ENCODE measurements around the gene CFAP58. TPM values are rescaled to one million over a fixed set of nuclear protein-coding genes. Genes with fewer than 3 reads are reported as not detected.

CFAP58 gene
- total and polyA plus RNA-seq, 2 of the 13 experiments (the other 11 are each of a cell fraction or from before 2014, with no cell fraction given), result 0.03 TPM; not detected in 1

DNA sequence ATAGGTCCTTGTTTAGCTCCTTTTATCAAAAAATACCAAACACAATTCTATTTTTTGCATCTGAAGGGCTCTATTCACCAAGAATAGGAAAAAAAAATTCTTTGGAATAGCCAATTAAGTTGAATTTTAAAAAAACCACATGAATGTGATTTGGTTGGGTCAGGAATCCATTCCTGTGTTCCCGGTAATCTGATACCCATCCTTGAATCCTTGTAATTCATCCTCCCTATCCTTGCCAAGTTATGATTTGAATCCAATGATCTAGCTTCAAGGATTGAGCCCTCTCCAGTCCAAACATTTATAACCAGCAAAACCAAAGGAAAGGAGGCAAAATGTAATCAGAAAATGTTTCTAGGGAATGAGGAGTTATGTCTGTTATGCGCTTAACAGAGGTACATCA lies 86.6 kb downstream of the CFAP58 start:
- CTCF ChIA-PET (ENCODE audit: low intra/inter-chr PET ratio, low total read pairs), result no interaction called here

DNA sequence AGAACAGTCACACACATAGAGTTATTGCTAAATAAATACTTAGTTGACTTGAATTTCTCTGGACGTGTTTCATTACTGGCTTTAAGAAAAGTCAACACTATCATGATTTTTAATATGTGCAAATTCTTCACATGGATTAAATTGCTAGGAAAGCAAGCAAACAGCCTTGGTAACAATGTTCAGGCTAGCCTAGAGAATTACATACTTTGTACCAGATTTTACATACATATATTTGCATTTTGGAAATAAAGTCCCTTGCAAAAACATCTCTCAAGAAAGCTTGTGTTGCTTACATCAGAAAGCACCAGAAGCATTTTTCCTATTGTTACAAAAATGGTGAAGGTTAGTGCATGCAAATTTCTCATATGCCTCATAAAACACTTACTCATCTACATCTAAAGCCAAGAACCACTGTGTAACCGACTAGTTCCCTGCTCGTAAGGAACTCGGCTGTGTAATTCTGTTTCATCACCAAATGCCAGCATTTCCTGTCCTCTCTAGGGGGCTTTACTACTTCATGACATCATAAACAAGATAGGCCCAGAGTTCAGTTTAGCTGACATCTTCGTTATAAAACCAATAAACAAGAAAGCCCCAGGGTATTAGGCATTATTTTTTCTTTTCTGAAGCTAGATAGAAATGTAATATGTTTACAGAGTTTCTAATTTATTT lies 87.8 kb downstream of the CFAP58 start:
- no TSS peak for BruUV-seq (replicated peaks)
- no peak overlapping the region for H3K27ac ChIP-seq (ENCODE audit: extremely low read length, insufficient read depth, low read length)
- H3K27me3 ChIP-seq (ENCODE audit: control insufficient read depth in 1 of 2, insufficient read depth in 2 of 2, low read length in 2 of 2), result peaks cover 0 to 1% of the 10 kb centered on the region in 2 experiments; a peak in 1 of 5 replicates
- TF ChIP-seq ZFP82 (CRISPR knock-in tag; IDR thresholded peaks at IDR 0.05; ENCODE audit: borderline replicate concordance) (no peak), PITX1 (CRISPR knock-in tag; IDR thresholded peaks at IDR 0.05) (no peak), FOXA1 (IDR thresholded peaks at IDR 0.05) (no peak), FOXA1 (CRISPR knock-in tag; IDR thresholded peaks at IDR 0.05) (no peak), AGO2 (optimal IDR thresholded peaks at IDR 0.05; ENCODE audit: low read depth, low read length) (no peak), FOXP1 (IDR thresholded peaks at IDR 0.05) (no peak), FOXP1 (CRISPR knock-in tag; IDR thresholded peaks at IDR 0.05) (no peak), ZMYM4 (CRISPR knock-in tag; IDR thresholded peaks at IDR 0.05) (no peak)
- TF ChIP-seq, protein P1, sequence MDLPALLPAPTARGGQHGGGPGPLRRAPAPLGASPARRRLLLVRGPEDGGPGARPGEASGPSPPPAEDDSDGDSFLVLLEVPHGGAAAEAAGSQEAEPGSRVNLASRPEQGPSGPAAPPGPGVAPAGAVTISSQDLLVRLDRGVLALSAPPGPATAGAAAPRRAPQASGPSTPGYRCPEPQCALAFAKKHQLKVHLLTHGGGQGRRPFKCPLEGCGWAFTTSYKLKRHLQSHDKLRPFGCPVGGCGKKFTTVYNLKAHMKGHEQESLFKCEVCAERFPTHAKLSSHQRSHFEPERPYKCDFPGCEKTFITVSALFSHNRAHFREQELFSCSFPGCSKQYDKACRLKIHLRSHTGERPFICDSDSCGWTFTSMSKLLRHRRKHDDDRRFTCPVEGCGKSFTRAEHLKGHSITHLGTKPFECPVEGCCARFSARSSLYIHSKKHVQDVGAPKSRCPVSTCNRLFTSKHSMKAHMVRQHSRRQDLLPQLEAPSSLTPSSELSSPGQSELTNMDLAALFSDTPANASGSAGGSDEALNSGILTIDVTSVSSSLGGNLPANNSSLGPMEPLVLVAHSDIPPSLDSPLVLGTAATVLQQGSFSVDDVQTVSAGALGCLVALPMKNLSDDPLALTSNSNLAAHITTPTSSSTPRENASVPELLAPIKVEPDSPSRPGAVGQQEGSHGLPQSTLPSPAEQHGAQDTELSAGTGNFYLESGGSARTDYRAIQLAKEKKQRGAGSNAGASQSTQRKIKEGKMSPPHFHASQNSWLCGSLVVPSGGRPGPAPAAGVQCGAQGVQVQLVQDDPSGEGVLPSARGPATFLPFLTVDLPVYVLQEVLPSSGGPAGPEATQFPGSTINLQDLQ (CRISPR knock-in tag; IDR thresholded peaks at IDR 0.05), result no peak
- ChIA-PET CTCF (ENCODE audit: low intra/inter-chr PET ratio, low total read pairs) (no interaction called here), POLR2A (no interaction called here)
- H3K4me2 ChIP-seq (ENCODE audit: low read depth, low read length), result no peak overlapping the region
- H3K9ac ChIP-seq (ENCODE audit: insufficient read depth, low read depth, low read length), result no peak overlapping the region
- 3% methylated on average over 5 of the region's 5 CpGs for WGBS (ENCODE audit: low lambda C conversion rate)
- in situ Hi-C loops (cut with HindIII; ENCODE audit: extremely low pct_ligation_motif_present, low pct_unique_long_range_greater_than_20kb) (no loop called here), intact Hi-C loops (cut with micrococcal nuclease; ENCODE audit: unreplicated experiment) (no loop called here)
- no peak overlapping the region for H3K4me3 ChIP-seq (replicated peaks in 1 of 3; ENCODE audit: insufficient read depth in 1 of 3, low read depth in 2 of 3, low read length in 3 of 3)
- H2AFZ ChIP-seq (ENCODE audit: low read length), result no peak overlapping the region
- no peaks in the 10 kb centered on the region for H3K36me3 ChIP-seq (replicated peaks in 1 of 2; ENCODE audit: control insufficient read depth in 1 of 2, insufficient read depth in 2 of 2, low read length in 2 of 2)
- DNase-seq (ENCODE audit: low spot score) (no peak), FAIRE-seq (no peak), ATAC-seq (no peak)
- no peaks in the 10 kb centered on the region for H3K4me1 ChIP-seq (ENCODE audit: insufficient read depth, low read length)
- no peaks in the 10 kb centered on the region for H3K79me2 ChIP-seq (ENCODE audit: insufficient read depth, low read length)
- H4K20me1 ChIP-seq (ENCODE audit: insufficient read depth, low read length), result no peaks in the 10 kb centered on the region
- no peaks in the 10 kb centered on the region for H3K9me3 ChIP-seq (ENCODE audit: low read length)

More for the DNA sequence above, 86.6 kb downstream of the CFAP58 start:
- WGBS (ENCODE audit: low lambda C conversion rate), result 51% methylated on average over 2 of the region's 2 CpGs
- DNase-seq (ENCODE audit: low spot score), result no peak
- BruUV-seq (replicated peaks), result no TSS peak
- Histone ChIP-seq H3K4me3 (replicated peaks in 1 of 3; ENCODE audit: insufficient read depth in 1 of 3, low read depth in 2 of 3, low read length in 3 of 3) (no peak overlapping the region), H3K27me3 (ENCODE audit: control insufficient read depth in 1 of 2, insufficient read depth in 2 of 2, low read length in 2 of 2) (peaks cover 0 to 4% of the 10 kb centered on the region in 2 experiments; a peak in 2 of 5 replicates), H3K36me3 (replicated peaks in 1 of 2; ENCODE audit: control insufficient read depth in 1 of 2, insufficient read depth in 2 of 2, low read length in 2 of 2) (no peaks in the 10 kb centered on the region), H2AFZ (ENCODE audit: low read length) (no peak overlapping the region), H3K27ac (ENCODE audit: extremely low read length, insufficient read depth, low read length) (no peak overlapping the region), H3K4me2 (ENCODE audit: low read depth, low read length) (no peak overlapping the region), H3K9me3 (ENCODE audit: low read length) (no peaks in the 10 kb centered on the region), H4K20me1 (ENCODE audit: insufficient read depth, low read length) (no peaks in the 10 kb centered on the region), H3K79me2 (ENCODE audit: insufficient read depth, low read length) (no peaks in the 10 kb centered on the region), H3K9ac (ENCODE audit: insufficient read depth, low read depth, low read length) (no peak overlapping the region), H3K4me1 (ENCODE audit: insufficient read depth, low read length) (no peaks in the 10 kb centered on the region)
- in situ Hi-C loops (cut with HindIII; ENCODE audit: extremely low pct_ligation_motif_present, low pct_unique_long_range_greater_than_20kb), result no loop called here
- no peak for TF ChIP-seq GATAD1 (CRISPR knock-in tag; IDR thresholded peaks at IDR 0.05)
- no peak for TF ChIP-seq ZNF841 (CRISPR knock-in tag; IDR thresholded peaks at IDR 0.05; ENCODE audit: borderline replicate concordance)
- no peak for FAIRE-seq
- POLR2A ChIA-PET, result no interaction called here
- ATAC-seq, result no peak
- intact Hi-C loops (cut with micrococcal nuclease; ENCODE audit: unreplicated experiment), result no loop called here
